ENCODE data around the gene LAMC2.
"Not testable (repeated sequence)": the region's sequence is repeated elsewhere in the genome, so short reads cannot be mapped to it uniquely, and the experiment has no call there.

LAMC2 gene

GRCh38 chr1:183267646-183268431 lies 81.8 kb downstream of the LAMC2 start:
- DNase-seq: peak; percentile 95

- peak; percentile 87 for DNase-seq
Measured at GRCh38 chr1:183270541-183271141, 84.6 kb downstream of the LAMC2 start.

GRCh38 chr1:183272390-183272848 lies 86.4 kb downstream of the LAMC2 start:
- DNase-seq: peak; percentile 86

- peak; percentile 36 for DNase-seq
Measured at GRCh38 chr1:183273300-183273699, 87.2 kb downstream of the LAMC2 start.

GRCh38 chr1:183273984-183274383 lies 87.9 kb downstream of the LAMC2 start:
- not testable (repeated sequence) for DNase-seq

GRCh38 chr1:183274836-183275235 lies 88.8 kb downstream of the LAMC2 start:
- no peak for DNase-seq

- DNase-seq: no peak
Measured at GRCh38 chr1:183275322-183275721, 89.3 kb downstream of the LAMC2 start.

- DNase-seq: no peak
Measured at GRCh38 chr1:183276386-183277080, 90.5 kb downstream of the LAMC2 start.

- DNase-seq: peak; percentile 70
Measured at GRCh38 chr1:183277821-183278738, 92.0 kb downstream of the LAMC2 start.

GRCh38 chr1:183278739-183279591 lies 92.9 kb downstream of the LAMC2 start:
- peak; percentile 71 for DNase-seq

GRCh38 chr1:183279835-183280234 lies 93.8 kb downstream of the LAMC2 start:
- peak; percentile 74 for DNase-seq

GRCh38 chr1:183281039-183281438 lies 95.0 kb downstream of the LAMC2 start:
- peak; percentile 30 for DNase-seq

GRCh38 chr1:183281553-183282091 lies 95.6 kb downstream of the LAMC2 start:
- peak; percentile 90 for DNase-seq

GRCh38 chr1:183282101-183282855 lies 96.2 kb downstream of the LAMC2 start:
- no peak for DNase-seq

- DNase-seq: no peak
Measured at GRCh38 chr1:183283286-183283685, 97.2 kb downstream of the LAMC2 start.

- DNase-seq: no peak
Measured at GRCh38 chr1:183284086-183284485, 98.0 kb downstream of the LAMC2 start.

- DNase-seq: no peak
Measured at GRCh38 chr1:183285256-183285655, 99.2 kb downstream of the LAMC2 start.

GRCh38 chr1:183285746-183286145 lies 99.7 kb downstream of the LAMC2 start:
- DNase-seq: no peak

- DNase-seq: no peak
Measured at GRCh38 chr1:183287191-183287675, 101.2 kb downstream of the LAMC2 start.

GRCh38 chr1:183288583-183288982 lies 102.5 kb downstream of the LAMC2 start:
- DNase-seq: no peak

All from fibroblast of skin of abdomen (primary cell).